ENCODE data around the gene HAPSTR1. TPM values are rescaled to one million over a fixed set of nuclear protein-coding genes. Genes with fewer than 3 reads are reported as not detected.
"Not testable (repeated sequence)": the region's sequence is repeated elsewhere in the genome, so short reads cannot be mapped to it uniquely, and the experiment has no call there.

HAPSTR1 gene
- polyA plus RNA-seq, 12 donors, result 31.1 to 66.1 (median 37.2) TPM

DNA sequence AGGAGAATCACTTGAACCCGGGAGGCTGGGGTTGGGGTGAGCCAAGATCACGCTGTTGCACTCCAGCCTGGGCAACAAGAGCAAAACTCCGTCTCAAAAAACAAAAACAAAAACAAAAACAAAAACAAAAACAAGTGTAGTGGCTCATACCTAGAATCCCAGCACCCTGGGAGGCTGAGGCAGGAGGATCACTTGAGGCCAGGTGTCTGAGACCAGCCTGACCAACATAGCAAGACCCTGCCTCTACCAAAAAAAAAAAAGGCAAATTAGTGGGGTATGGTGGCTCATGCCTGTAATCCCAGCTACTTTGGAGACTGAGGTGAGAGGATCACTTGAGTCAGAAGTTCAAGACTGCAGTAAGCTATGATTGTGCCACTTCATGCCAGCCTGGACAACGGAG is 26.4 kb upstream of the HAPSTR1 start:
- no peak for DNase-seq

DNA sequence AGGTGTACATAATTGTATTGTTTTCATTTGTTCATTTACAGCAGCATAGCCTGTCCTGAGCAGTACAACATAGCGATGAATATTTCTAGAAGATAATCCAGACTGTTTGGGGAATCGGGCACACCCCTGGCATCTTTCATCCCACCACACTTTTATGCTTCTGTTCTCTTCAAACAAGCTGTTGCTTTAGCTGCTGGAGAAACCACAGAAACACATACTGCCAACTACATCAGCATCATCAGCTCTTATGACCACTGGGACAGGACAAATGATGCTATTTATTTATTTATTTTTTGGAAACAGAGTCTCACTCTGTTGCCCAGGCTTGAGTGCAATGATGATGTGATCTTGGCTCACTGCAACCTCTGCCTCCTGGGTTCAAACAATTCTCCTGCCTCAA is 22.6 kb upstream of the HAPSTR1 start:
- DNase-seq, result no peak

DNA sequence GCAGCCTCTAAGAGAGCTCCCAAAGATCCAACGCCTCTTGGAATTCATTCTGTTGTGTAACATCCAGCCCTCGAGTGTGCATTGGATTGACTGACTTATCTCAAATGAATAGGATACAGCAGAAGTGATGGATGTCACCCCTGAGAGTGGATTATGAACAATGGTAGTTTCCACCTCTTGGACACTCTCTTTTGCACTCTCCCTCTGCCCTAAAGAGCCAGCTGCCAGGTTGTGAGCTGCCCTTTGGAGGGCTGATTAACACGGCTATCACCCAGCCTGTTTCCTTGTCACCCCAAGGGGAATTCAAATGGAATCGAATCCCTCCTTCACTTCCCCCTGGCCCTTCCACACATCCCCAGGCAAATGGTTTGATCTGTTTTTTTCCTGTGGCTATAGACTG is 21.2 kb upstream of the HAPSTR1 start:
- DNase-seq, result no peak

DNA sequence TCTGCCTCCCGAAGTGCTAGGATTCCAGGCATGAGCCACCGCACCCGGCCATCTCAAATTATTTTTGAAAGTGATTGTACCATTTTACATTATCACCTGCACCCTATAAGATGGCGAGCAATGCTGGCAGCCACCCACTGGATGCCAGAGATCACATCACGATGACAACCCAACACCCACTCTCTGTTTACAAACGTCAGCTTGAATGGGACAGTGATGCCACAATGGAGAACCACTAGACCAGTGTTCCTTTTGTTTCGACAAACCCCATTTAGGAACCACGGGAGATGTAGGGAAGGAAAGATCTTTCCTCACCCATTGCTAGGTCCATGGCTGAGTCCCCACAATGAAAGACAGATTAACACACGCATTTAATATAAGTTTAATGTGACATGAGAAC is 20.1 kb upstream of the HAPSTR1 start:
- DNase-seq, result no peak

DNA sequence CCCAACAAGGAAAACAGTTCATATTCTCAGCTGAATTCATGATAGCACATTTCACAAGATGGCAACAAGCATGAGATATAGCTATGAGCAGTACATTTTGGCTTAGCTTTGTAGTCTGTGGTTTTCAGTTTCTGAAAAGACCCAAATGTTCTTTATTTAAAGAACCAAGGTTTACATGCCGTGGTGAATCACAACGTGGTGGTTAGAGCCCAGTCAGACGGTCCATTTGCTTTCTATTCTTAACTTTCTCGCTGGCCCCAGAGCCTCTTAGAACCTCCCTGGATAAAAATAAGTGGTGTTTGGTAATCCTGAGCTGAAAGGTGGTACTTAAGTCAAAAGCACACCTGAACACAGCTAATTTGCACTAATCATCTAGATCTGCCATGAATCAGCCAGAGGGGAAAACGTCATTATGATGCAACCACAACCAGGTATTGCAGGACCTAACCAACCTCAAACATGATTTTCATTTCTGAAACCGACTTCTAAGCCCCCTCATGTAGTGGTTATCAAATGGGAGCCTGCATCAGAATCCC is 18.6 kb upstream of the HAPSTR1 start:
- no peak for DNase-seq

DNA sequence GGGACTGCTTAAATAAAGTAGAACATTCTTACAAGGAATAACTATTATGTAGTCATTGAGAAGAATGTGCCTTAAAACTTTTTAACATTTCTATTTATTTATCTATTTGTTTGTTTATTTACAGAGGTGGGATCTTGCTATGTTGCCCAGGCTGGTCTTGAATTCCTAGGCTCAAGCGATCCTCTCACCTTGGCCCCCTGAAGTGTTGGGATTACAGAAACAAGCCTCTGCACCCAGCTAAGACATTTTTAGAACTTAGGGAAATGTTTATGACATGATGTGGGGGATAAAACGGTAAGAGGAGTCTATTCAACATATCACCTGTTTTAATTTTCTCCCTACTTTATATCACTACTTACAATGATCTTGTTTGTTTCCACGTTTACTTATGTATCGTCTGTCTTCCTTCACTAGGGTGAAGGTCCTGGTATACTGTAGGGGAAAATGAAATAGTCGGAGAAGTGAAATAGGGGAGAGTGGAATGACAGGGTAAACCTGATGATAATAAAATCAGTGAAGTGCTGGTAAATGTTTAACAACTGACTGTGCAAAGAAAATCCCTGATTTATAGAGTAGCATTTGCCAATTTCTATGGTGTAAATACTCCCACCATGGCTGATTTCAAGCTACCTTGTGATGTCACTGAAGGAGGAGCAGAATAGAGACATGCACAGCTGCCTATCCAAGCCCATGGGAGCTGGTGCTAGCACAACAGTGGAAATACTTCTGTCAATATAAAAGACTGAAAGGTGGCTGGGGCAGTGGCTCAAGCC is 16.0 kb upstream of the HAPSTR1 start:
- no peak for DNase-seq

DNA sequence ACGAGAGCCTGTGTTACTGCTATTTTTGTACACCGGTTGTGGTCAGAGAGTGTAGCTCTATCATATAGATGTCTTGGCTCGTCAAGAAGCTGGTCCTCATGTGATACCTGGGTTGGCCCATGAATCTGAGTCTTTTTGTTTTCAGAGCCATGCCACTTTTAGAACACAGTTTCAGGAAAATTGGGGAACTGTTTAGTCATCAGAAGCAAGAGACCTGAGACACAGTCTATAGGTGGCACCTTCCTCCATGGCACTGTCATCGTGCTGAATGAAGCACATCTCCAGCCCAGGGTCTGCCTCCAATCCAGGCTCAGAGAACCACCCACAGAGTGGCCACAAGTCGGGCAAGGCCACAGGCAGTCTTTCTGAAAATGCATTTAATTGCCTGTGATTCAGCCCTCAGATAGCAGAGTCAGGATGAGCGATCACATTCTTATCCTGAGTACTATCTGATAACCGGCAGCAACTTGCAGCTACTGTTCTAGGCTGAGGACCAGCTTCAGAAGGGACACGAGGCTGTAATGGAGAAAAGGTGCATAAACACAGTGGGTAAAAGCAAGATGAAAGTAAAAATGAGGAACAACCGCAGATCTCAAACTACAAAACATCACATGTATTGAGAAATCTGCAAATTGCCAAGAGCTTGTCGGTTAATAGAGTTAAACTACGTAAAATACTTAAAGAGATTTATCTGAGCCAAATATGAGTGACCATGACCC is 14.2 kb upstream of the HAPSTR1 start:
- DNase-seq, result no peak

DNA sequence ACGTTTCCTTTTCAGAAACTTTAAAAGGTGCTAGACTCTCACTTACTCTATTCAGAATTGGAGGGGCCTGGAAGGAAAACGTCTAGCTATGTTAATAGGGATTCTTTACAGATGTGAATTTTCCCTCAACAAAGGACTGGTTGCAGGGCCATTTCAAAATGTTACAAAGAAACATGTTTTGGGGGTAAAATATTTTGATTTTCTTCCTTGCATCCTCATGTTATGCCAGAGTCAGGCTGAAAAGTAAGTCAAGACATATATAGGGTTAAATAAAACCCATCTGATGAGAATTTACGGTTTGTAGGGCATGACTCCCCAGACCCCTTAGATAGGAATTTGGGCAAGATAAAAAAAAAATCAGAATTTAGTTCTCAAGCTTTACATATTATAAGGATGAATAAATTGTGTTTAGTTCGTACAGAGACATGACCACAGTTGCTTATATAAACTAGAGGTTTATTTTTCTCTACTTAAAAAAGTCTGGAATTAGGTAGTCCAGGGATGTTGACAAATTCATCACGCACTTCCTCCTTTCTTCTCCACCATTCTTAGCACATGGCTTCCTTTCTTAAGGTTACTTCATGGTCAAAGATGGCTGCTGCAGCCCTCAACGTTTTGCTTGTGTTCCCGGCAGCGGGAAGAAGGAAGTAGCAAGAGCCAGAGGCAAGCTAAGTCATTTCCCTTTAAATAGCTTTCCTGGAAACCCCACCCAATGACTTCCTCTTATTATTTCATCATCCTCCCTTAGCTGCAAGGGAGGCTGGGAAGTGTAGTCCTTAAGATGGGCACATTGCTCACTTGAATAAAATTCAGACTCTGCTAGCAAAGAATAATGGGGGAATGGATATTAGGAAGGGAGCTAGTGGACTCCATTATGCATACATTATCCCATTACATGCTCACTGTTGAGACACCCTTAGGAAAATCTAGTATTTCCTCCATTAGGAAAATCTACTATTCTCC is 12.7 kb upstream of the HAPSTR1 start:
- peak; percentile 21 for DNase-seq

DNA sequence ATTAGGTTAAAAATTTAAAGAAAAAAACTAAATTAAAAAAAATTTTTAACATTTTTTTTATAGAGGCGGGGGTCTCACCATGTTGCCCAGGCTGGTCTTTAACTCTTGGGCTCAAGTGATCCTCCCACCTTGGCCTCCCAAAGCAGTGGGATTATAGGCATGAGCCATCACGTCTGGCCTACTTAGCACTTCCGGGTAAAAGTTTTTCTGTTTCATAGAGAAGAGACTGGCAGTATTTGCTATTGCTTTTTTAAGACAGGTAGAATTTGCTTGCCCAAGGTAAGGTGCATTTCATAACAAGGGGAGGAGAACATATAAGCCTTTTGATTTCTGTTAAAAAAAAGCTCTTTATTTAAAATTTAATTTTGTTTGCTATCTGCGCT is 12.0 kb upstream of the HAPSTR1 start:
- DNase-seq, result no peak

DNA sequence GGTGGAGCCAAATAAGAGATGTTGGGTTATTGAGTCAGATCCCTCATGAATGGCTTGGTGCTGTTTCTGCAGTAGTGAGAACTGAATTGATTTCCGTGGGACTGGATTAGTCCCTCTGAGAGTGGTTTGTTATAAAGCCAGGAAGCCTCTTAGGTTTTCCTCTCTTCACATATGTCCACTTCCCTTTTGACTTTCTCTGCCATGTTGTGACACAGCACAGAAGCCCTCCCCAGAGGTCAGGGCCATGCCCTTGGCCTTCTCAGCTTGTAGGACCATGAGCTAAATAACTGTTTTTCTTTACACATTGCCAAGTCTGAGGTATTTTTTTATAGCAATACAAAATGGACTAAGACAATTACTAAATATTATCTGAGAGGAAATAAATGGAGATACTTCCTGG is 10.3 kb upstream of the HAPSTR1 start:
- no peak for DNase-seq

GRCh38 chr16:9081843-9082242 is 9.6 kb upstream of the HAPSTR1 start:
- DNase-seq, result no peak

DNA sequence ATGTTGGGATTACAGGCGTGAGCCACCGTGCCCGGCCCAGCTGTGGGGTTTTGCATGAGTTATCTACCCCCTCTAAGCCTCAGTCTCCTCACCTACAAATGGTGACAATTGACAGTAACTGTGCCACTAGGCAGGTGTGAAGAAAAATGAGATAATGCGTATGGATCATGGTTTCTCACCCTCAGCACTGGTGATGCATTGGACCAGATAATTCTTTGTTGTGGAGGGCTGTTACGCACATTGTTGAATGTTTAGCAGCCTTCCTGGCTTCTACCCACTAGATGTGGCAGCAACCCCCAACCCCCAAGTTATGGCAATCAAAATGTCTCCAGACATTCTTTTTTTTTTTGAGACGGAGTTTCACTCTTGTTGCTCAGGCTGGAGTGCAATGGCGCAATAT is 9.0 kb upstream of the HAPSTR1 start:
- no peak for DNase-seq

GRCh38 chr16:9087733-9088132 is 3.7 kb upstream of the HAPSTR1 start:
- not testable (repeated sequence) for DNase-seq

DNA sequence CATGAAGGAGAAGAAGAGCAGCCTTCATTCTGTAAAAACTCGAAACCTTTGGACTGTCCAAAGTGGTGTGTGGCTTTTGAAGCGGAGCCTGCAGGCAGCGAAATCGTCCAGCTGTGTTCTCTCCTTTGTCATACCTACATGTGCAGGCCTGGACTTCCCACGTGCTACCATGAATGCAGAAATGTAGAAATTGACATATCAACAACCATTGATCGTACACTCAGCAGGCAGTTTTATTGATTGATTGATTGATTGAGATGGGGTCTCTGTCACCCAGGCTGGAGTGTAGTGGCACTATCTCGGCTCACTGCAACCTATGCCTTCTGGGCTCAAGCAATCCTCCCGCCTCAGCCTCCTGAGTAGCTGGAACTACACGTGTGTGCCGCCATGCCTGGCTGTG is 2.6 kb upstream of the HAPSTR1 start:
- no peak for DNase-seq

DNA sequence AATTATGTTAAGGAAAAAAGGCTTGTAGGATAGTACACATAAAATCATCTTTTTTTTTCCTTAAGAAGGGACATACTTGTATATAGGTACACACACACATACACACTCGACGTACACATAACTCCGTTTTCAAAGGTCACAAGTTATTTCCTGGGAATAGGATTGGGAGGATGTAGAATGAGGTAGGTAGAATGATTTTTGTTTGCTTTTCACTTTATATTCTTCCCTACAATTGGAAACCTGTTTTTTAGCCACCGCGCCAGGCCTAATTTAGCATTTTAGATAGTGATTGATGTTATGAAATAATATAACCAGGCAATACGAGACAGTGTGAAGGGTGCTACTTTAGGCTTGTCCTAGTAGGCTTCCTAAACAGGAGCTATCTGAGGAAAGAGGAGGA is 1.8 kb upstream of the HAPSTR1 start:
- DNase-seq, result no peak

- DNase-seq, result peak; percentile 23
Measured at GRCh38 chr16:9090101-9090959, 1.1 kb upstream of the HAPSTR1 start.

- DNase-seq, result peak; percentile 46
Measured at GRCh38 chr16:9091867-9092281, 430 bp downstream of the HAPSTR1 start.

GRCh38 chr16:9092282-9092977 is 986 bp downstream of the HAPSTR1 start:
- DNase-seq, result peak; percentile 42

GRCh38 chr16:9092978-9093344 is 1.5 kb downstream of the HAPSTR1 start:
- peak; percentile 25 for DNase-seq

All from muscle of arm (tissue), 12 donors.